Smooth muscle cell (in vitro differentiated cells): ENCODE data around the gene EIPR1. TPM values are rescaled to one million over a fixed set of nuclear protein-coding genes. Genes with fewer than 3 reads are reported as not detected.

Experiments
- DNase-seq: peaks from one replicate; lab custom pipeline; 2025; ENCODE audit not compliant: unreplicated experiment; lab: John Stamatoyannopoulos, UW
- H2AFZ ChIP-seq: fragments of 200-600 bp; sonication (generic); 2 replicates; pipeline ENCODE4 v1.6.0; 2016; ENCODE audit warnings: antibody characterized with exemption, low read depth, mild to moderate bottlenecking
- H3F3A ChIP-seq: fragments of 200-600 bp; sonication (generic); 2 replicates; pipeline ENCODE4 v1.6.0; 2017; ENCODE audit warnings: antibody characterized with exemption, low read depth
- H3K27ac ChIP-seq: fragments of 200-600 bp; sonication (generic); 2 replicates; pipeline ENCODE4 v1.5.1; 2016; ENCODE audit warnings: low read depth, mild to moderate bottlenecking
- H3K27me3 ChIP-seq: fragments of 200-600 bp; sonication (generic); 2 replicates; pipeline ENCODE4 v1.6.1; 2016; ENCODE audit warnings: low read depth, mild to moderate bottlenecking
- H3K36me3 ChIP-seq: fragments of 200-600 bp; sonication (generic); 2 replicates; pipeline ENCODE4 v1.5.1; 2016; ENCODE audit warnings: low read depth
- H3K4me1 ChIP-seq: fragments of 200-600 bp; sonication (generic); 2 replicates; pipeline ENCODE4 v1.5.1; 2016; ENCODE audit warnings: low read depth
- H3K4me2 ChIP-seq: fragments of 200-600 bp; sonication (generic); 2 replicates; pipeline ENCODE4 v1.6.0; 2016; ENCODE audit warnings: mild to moderate bottlenecking
- H3K4me3 ChIP-seq: fragments of 200-600 bp; sonication (generic); 2 replicates; pipeline ENCODE4 v1.5.1; 2016; ENCODE audit warnings: mild to moderate bottlenecking
- H3K79me2 ChIP-seq: fragments of 200-600 bp; sonication (generic); 2 replicates; pipeline ENCODE4 v1.6.0; 2016; ENCODE audit warnings: low read depth, mild to moderate bottlenecking
- H3K9ac ChIP-seq: fragments of 200-600 bp; sonication (generic); 2 replicates; pipeline ENCODE4 v1.6.0; 2016; ENCODE audit warnings: low read depth
- H3K9me3 ChIP-seq: fragments of 200-600 bp; sonication (generic); replicated peaks from 2 replicates; pipeline ENCODE4 v1.5.1; 2016; ENCODE audit warnings: low read depth
- H4K20me1 ChIP-seq: fragments of 200-600 bp; sonication (generic); 2 replicates; pipeline ENCODE4 v1.6.0; 2016; ENCODE audit warnings: low read depth
- WGBS: methylation state at CpG from one replicate; pipeline ENCODE4 v1.1.7; 2016; ENCODE audit warnings: low lambda C conversion rate; 5-methylcytosine and 5-hydroxymethylcytosine counted together
- polyA plus RNA-seq: library from polyadenylated mRNA; unstranded; fragments of >200 nt; fragmentation: Nextera tagmentation; extraction: Ambion mirVana; gene quantifications from 2 replicates; pipeline ENCODE4 v1.2.1, GENCODE V29; 2016
- total RNA-seq: library from RNA; depleted of rRNA; stranded (reverse); fragments of >200 nt; gene quantifications from 2 replicates; pipeline ENCODE4 v1.2.3, GENCODE V29; 2014
- TF ChIP-seq, protein P1 (sequence below): fragments of 200-600 bp; sonication (generic); IDR thresholded peaks from 2 replicates; pipeline ENCODE4 v1.5.1; 2017; ENCODE audit warnings: borderline replicate concordance, mild to moderate bottlenecking, antibody characterized with exemption; ENCODE audit not compliant: insufficient read depth, poor library complexity, severe bottlenecking

EIPR1 gene
- total and polyA plus RNA-seq, 2 experiments from 2014 or later = 18.5 to 23.1 TPM

DNA sequence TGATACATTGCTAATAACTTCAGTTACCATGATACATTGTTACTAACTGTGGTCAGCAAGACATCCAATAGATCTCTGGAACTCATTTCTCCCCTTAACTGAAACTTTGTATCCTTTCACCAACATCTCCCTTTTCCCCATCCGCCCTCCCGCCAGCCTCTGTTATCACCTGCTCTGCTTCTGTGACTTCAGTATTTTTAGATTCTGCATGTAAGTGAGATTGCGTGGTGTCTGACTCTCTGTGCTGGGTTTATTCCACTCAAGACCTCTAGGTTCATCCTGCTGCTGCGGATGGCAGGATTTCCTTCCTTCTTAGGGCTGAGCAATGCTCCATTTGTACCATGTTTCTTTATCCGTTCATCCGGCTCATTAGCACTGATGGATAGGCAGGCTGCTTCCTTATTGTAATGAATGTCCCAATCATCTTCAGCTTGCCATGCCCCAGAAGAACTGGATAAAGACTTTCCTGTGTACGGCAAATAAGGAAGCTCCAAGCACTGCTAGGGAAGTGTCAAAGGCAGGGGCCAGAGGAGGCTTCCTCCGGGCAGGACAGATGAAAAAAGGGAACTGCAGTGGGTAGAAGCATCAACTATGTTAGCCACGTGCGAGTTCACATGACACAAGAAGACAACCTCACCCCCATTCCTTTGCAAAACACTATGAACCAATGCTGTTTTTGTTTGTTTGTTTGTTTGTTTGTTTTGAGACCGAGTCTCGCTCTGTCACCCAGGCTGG is 113.4 kb downstream of the EIPR1 start:
- no peak overlapping the region for H3K27ac ChIP-seq
- no peaks in the 10 kb centered on the region for H3K27me3 ChIP-seq
- no peaks in the 10 kb centered on the region for H3K4me1 ChIP-seq
- 92% methylated on average over 12 of the region's 12 CpGs for WGBS
- no peak overlapping the region for H3K4me3 ChIP-seq
- H3K9ac ChIP-seq = no peak overlapping the region
- TF ChIP-seq, protein P1, sequence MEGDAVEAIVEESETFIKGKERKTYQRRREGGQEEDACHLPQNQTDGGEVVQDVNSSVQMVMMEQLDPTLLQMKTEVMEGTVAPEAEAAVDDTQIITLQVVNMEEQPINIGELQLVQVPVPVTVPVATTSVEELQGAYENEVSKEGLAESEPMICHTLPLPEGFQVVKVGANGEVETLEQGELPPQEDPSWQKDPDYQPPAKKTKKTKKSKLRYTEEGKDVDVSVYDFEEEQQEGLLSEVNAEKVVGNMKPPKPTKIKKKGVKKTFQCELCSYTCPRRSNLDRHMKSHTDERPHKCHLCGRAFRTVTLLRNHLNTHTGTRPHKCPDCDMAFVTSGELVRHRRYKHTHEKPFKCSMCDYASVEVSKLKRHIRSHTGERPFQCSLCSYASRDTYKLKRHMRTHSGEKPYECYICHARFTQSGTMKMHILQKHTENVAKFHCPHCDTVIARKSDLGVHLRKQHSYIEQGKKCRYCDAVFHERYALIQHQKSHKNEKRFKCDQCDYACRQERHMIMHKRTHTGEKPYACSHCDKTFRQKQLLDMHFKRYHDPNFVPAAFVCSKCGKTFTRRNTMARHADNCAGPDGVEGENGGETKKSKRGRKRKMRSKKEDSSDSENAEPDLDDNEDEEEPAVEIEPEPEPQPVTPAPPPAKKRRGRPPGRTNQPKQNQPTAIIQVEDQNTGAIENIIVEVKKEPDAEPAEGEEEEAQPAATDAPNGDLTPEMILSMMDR = no peak
- H3K4me2 ChIP-seq = no peak overlapping the region
- DNase-seq = no peak
- no peak overlapping the region for H2AFZ ChIP-seq
- no peaks in the 10 kb centered on the region for H3K9me3 ChIP-seq
- H3F3A ChIP-seq = no peaks in the 10 kb centered on the region
- peaks cover 37% of the 10 kb centered on the region for H4K20me1 ChIP-seq
- no peaks in the 10 kb centered on the region for H3K79me2 ChIP-seq
- H3K36me3 ChIP-seq = no peaks in the 10 kb centered on the region

DNA sequence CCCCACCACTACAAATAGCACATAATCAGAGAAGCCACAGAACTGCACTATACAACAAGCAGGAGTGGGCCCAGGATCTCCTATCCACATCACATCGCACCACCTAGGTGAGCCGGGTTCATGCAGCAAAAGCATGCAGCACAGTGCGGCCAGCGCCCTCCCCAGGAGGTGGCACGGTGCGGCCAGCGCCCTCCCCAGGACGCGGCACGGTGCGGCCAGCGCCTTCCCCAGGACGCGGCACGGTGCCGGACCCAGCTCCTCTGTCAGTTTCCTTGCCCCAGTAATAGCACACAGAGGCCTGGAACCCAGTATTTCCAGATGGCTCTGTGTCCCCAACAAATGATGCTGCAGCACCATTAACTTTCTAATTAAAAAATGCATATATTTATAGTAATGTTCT is 114.1 kb downstream of the EIPR1 start:
- TF ChIP-seq, protein P1 = no peak
- Histone ChIP-seq H3K4me3 (no peak overlapping the region), H4K20me1 (peaks cover 41% of the 10 kb centered on the region), H3K4me2 (no peak overlapping the region), H2AFZ (no peak overlapping the region), H3K27ac (no peak overlapping the region), H3K9me3 (no peaks in the 10 kb centered on the region), H3K79me2 (no peaks in the 10 kb centered on the region), H3K4me1 (no peaks in the 10 kb centered on the region), H3K9ac (no peak overlapping the region), H3K27me3 (no peaks in the 10 kb centered on the region), H3F3A (no peaks in the 10 kb centered on the region), H3K36me3 (no peaks in the 10 kb centered on the region)
- DNase-seq = no peak
- 99% methylated on average over 16 of the region's 16 CpGs for WGBS

DNA sequence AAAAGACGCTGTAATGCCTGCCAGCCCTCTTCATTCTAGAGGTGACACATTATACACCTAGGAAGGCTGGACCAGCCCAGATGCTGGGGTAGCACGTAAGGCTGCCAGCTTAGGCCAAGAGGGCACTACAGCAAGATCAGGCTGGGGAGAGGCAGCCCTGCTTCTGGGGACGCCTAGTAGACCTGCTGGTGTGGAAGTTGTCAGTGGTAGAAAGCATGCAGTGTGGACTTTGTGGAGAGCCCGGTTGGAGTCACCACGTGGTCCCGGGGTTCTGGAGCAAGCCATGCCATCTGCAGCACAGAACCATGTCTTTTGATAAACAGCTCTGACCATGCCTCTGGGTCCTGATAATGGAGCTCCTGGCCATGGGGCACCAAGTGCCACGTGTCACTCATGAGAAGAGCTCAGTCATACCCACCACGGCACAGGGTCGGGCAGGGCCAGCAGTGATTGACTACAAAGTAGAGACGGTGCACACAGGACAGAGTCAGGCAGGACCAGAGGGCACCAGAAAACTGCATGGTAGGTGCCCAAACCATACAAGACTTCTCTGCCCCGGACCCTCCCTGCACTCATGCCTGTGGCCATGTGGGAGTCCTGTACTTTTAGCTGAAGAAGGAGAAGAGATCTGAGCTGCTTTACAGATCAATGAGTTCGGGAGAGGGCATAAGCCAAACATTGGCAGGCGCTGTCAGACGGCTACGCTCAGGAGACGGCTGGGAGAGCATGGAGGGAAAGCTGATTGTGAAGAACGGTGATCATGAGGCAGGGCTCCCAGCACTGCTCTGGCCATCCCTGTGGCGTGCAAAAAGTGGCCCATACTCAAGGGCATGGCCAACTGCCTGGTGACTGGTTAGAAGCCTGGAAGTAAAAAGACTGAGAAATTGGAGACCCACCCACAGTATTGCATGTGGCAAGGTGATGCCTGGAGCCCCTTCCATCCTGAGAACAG is 114.9 kb downstream of the EIPR1 start:
- no peak overlapping the region for H3K9ac ChIP-seq
- DNase-seq = no peak
- no peak overlapping the region for H3K4me2 ChIP-seq

More for the DNA sequence above, 114.9 kb downstream of the EIPR1 start:
- no peak overlapping the region for H3K4me3 ChIP-seq
- TF ChIP-seq, protein P1 = no peak
- no peak overlapping the region for H2AFZ ChIP-seq
- no peaks in the 10 kb centered on the region for H3K9me3 ChIP-seq
- 96% methylated on average over 18 of the region's 18 CpGs for WGBS
- peaks cover 49% of the 10 kb centered on the region for H4K20me1 ChIP-seq
- H3K27ac ChIP-seq = no peak overlapping the region
- H3K27me3 ChIP-seq = no peaks in the 10 kb centered on the region
- H3F3A ChIP-seq = no peaks in the 10 kb centered on the region
- no peaks in the 10 kb centered on the region for H3K4me1 ChIP-seq
- no peaks in the 10 kb centered on the region for H3K79me2 ChIP-seq
- H3K36me3 ChIP-seq = no peaks in the 10 kb centered on the region
